ENCODE data around the gene GPR15LG. TPM values are rescaled to one million over a fixed set of nuclear protein-coding genes. Genes with fewer than 3 reads are reported as not detected.

Gene GPR15LG
- total and polyA plus RNA-seq, 2 donors (not counting 3 experiments of a cell fraction or from before 2014, with no cell fraction given) = not detected

DNA sequence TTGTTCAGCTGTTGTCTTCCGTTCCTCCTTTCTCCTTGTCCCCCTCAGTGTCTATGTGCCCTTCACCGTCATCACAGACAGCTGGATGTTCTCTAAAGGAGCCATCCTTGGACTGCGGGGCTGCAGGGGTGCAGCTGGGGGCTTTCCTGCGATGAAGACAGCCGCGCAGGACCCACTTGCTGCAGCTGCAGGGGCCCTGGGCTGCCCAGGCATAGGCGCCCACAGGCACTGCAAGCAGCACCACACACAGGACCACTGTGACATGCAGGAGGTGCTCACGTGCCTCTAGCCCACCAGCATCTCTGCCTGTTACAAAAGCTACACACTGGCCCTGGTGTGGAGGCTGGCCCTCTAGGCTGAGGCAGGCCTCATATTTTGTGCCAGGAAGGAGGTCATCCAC, 48.3 kb downstream of the GPR15LG start:
- Histone ChIP-seq H3K9me1 (replicated peaks; ENCODE audit: control insufficient read depth, extremely low read depth, insufficient read depth, low read length) (no peaks in the 10 kb centered on the region), H2AFZ (ENCODE audit: low read depth, low read length) (no peak overlapping the region), H3K9me3 (replicated peaks; ENCODE audit: control insufficient read depth, insufficient read depth, low read length) (no peaks in the 10 kb centered on the region), H3K36me3 (ENCODE audit: control insufficient read depth in 2 of 2, extremely low read depth in 1 of 2, insufficient read depth in 2 of 2, low read length in 2 of 2) (no peaks in the 10 kb centered on the region), H3K79me2 (ENCODE audit: control insufficient read depth, insufficient read depth, low read length) (no peaks in the 10 kb centered on the region), H3K4me1 (ENCODE audit: control insufficient read depth, extremely low read depth, insufficient read depth, low read length) (no peaks in the 10 kb centered on the region), H3K4me2 (ENCODE audit: insufficient read depth, low read length) (no peak overlapping the region), H3K27me3 (ENCODE audit: control insufficient read depth in 2 of 2, insufficient read depth in 2 of 2, low read length in 2 of 2) (peaks cover 0 to 5% of the 10 kb centered on the region in 2 experiments), H3K4me3 (replicated peaks in 1 of 3; ENCODE audit: insufficient read depth in 1 of 3, low read depth in 1 of 3, low read length in 3 of 3) (no peak overlapping the region), H3K9ac (replicated peaks; ENCODE audit: extremely low read depth, insufficient read depth, low read length) (no peak overlapping the region), H3K27ac (ENCODE audit: insufficient read depth, low read depth, low read length) (no peak overlapping the region), H4K20me1 (replicated peaks; ENCODE audit: control insufficient read depth, extremely low read depth, insufficient read depth, low read length) (no peaks in the 10 kb centered on the region)
- BruUV-seq (replicated peaks) = no TSS peak
- ChIA-PET CTCF (no interaction called here), POLR2A (no interaction called here)
- DNase-seq (ENCODE audit: low read depth, low spot score) (no peak), FAIRE-seq (no peak)
- intact Hi-C loops (cut with micrococcal nuclease) = no loop called here
- dilution Hi-C loops (cut with MboI; ENCODE audit: extremely low pct_ligation_motif_present, low sequenced_read_pairs) = no loop called here
- TF ChIP-seq FOS (IDR thresholded peaks at IDR 0.05; ENCODE audit: borderline replicate concordance, insufficient read depth, low read length) (no peak), MYC (IDR thresholded peaks at IDR 0.05; ENCODE audit: low read depth, low read length) (no peak), EZH2 (IDR thresholded peaks at IDR 0.05; ENCODE audit: borderline replicate concordance, low read depth, low read length, severe bottlenecking) (no peak), JUN (IDR thresholded peaks at IDR 0.05; ENCODE audit: borderline replicate concordance, insufficient read depth, insufficient read length, low read depth) (no peak), POLR2AphosphoS5 (IDR thresholded peaks at IDR 0.05; ENCODE audit: insufficient read depth, low read depth, low read length) (no peak), POLR2A (IDR thresholded peaks at IDR 0.05; ENCODE audit: low read depth, low read length) (no peak), GATA2 (IDR thresholded peaks at IDR 0.05; ENCODE audit: insufficient read depth, insufficient read length, low read depth, low read length) (no peak)
- TF ChIP-seq, protein P1, sequence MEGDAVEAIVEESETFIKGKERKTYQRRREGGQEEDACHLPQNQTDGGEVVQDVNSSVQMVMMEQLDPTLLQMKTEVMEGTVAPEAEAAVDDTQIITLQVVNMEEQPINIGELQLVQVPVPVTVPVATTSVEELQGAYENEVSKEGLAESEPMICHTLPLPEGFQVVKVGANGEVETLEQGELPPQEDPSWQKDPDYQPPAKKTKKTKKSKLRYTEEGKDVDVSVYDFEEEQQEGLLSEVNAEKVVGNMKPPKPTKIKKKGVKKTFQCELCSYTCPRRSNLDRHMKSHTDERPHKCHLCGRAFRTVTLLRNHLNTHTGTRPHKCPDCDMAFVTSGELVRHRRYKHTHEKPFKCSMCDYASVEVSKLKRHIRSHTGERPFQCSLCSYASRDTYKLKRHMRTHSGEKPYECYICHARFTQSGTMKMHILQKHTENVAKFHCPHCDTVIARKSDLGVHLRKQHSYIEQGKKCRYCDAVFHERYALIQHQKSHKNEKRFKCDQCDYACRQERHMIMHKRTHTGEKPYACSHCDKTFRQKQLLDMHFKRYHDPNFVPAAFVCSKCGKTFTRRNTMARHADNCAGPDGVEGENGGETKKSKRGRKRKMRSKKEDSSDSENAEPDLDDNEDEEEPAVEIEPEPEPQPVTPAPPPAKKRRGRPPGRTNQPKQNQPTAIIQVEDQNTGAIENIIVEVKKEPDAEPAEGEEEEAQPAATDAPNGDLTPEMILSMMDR (IDR thresholded peaks at IDR 0.05; ENCODE audit: extremely low read depth in 1 of 2, insufficient read depth in 1 of 2, low read depth in 1 of 2, low read length in 2 of 2) = no peak
- TF ChIP-seq, protein P2, sequence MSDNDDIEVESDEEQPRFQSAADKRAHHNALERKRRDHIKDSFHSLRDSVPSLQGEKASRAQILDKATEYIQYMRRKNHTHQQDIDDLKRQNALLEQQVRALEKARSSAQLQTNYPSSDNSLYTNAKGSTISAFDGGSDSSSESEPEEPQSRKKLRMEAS (IDR thresholded peaks at IDR 0.05; ENCODE audit: insufficient read depth, insufficient read length) = no peak

All from endothelial cell of umbilical vein (primary cell).